Transverse colon (tissue), 4 donors: ENCODE measurements around the gene CDK13. TPM values are rescaled to one million over a fixed set of nuclear protein-coding genes. Genes with fewer than 3 reads are reported as not detected.

Source experiments
- DNase-seq: peaks from one replicate; pipeline ENCODE4 v3.0.0-alpha.2; 2019
- H3K27ac ChIP-seq, 4 donors: fragments of 200-600 bp; sonication (generic); 2 replicates each; pipeline ENCODE4 v1.5.1; 2016 to 2018; ENCODE audit warnings: inconsistent platforms in 4 of 4
- H3K27me3 ChIP-seq: fragments of 200-600 bp; sonication (generic); 2 replicates; pipeline ENCODE4 v1.5.1; 2017; ENCODE audit warnings: inconsistent platforms
- H3K36me3 ChIP-seq, 4 donors: fragments of 200-600 bp; sonication (generic); 2 replicates each; pipeline ENCODE4 v1.5.1; 2017 to 2019; ENCODE audit warnings: inconsistent platforms in 4 of 4
- H3K4me1 ChIP-seq, 4 donors: fragments of 200-600 bp; sonication (generic); 2 replicates each; pipeline ENCODE4 v1.5.1; 2017 to 2020; ENCODE audit warnings: inconsistent platforms in 4 of 4
- H3K4me3 ChIP-seq, 4 donors: fragments of 200-600 bp; sonication (generic); 1 replicate in 1 of 4; 2 replicates in 3 of 4; pipeline versions ENCODE4 v1.5.1 to v1.6.1; 2017 to 2019; ENCODE audit warnings: inconsistent platforms in 4 of 4
- H3K9me3 ChIP-seq, 2 donors: fragments of 200-600 bp; sonication (generic); 2 replicates each; pipeline ENCODE4 v1.5.1; 2017 to 2019; ENCODE audit warnings: inconsistent platforms in 2 of 2
- CTCF ChIP-seq, 5 experiments: fragments of 200-600 bp in 3 of 5; fragments of 450-650 bp in 2 of 5; sonication (generic) in 3 of 5; IDR thresholded peaks; 1 replicate in 2 of 5; 2 replicates in 3 of 5; pipeline ENCODE4 v1.5.1; 2016 to 2017; ENCODE audit warnings: antibody characterized with exemption in 5 of 5, inconsistent platforms in 3 of 5, mild to moderate bottlenecking in 2 of 5, moderate library complexity in 1 of 5
- EP300 ChIP-seq: sonication (generic); formaldehyde crosslinking; IDR thresholded peaks from one replicate; pipeline ENCODE4 v1.6.1; 2017; ENCODE audit warnings: antibody characterized with exemption, low read depth
- POLR2A ChIP-seq: fragments of 450-650 bp; IDR thresholded peaks from one replicate; pipeline ENCODE4 v1.6.1; 2016; ENCODE audit warnings: antibody characterized with exemption, mild to moderate bottlenecking, moderate library complexity
- POLR2AphosphoS5 ChIP-seq, 3 donors: sonication (generic); formaldehyde crosslinking; IDR thresholded peaks; one replicate each; pipeline ENCODE4 v1.6.1; 2016; ENCODE audit warnings: antibody characterized with exemption in 3 of 3
- WGBS, 2 donors: methylation state at CpG; one replicate each; pipeline ENCODE4 v1.1.5; 2018; ENCODE audit warnings: low coverage in 1 of 2; 5-methylcytosine and 5-hydroxymethylcytosine counted together
- in situ Hi-C, 4 donors: fragments of 200-750 bp; cut with MboI; loops; one replicate each; pipeline versions ENCODE4 v1.15.0 to v1.15.1; 2017; ENCODE audit warnings: low sequenced_read_pairs in 3 of 4, low pct_ligation_motif_present in 1 of 4, low pct_unique_long_range_greater_than_20kb in 1 of 4
- intact Hi-C: fragments of 100-400 bp; cut with DNase I; formaldehyde crosslinking; loops from one replicate; pipeline ENCODE4 v1.15.1; 2023; ENCODE audit warnings: low total_unique reads
- total RNA-seq, 4 donors: library from RNA; depleted of rRNA; stranded (reverse); fragments of >200 nt; gene quantifications; one replicate each; pipeline ENCODE4 v1.1.0, GENCODE V29; 2016

The CDK13 gene
- total RNA-seq, 4 donors from 2014 or later, result 102 to 192 (median 128) TPM

- Histone ChIP-seq H3K27me3 (no peaks in the 10 kb centered on the region), H3K27ac (peak overlapping the region; percentile 99 to 100 (median 100)), H3K9me3 (no peaks in the 10 kb centered on the region), H3K4me3 (peak overlapping the region; percentile 44 to 88 (median 84)), H3K36me3 (no peaks in the 10 kb centered on the region), H3K4me1 (peaks cover 0 to 16% (median 12%) of the 10 kb centered on the region in 4 donors)
- intact Hi-C loops, result loop anchor here (5.0 kb wide), 1 partner anchor 104 kb away; no protein-coding TSS in a partner anchor
- in situ Hi-C loops, result no loop called here
- TF ChIP-seq POLR2AphosphoS5 (IDR thresholded peaks at IDR 0.05), result no peak
- TF ChIP-seq EP300, result no peak
- TF ChIP-seq POLR2A, result no peak
- no peak for TF ChIP-seq CTCF (IDR thresholded peaks at IDR 0.05)
- WGBS, 2 donors, result 24 to 31% methylated on average over 4 to 10 of the region's 10 CpGs
- DNase-seq, result peak; percentile 16
Measured at GRCh38 chr7:39948375-39948955, 1.6 kb upstream of the CDK13 start.

GRCh38 chr7:39948956-39949928 is 814 bp upstream of the CDK13 start:
- peak overlapping the region; percentile 82 to 97 (median 86) for H3K4me3 ChIP-seq
- intact Hi-C loops, result loop anchor here (5.0 kb wide), 1 partner anchor 103 kb away; no protein-coding TSS in a partner anchor
- peak overlapping the region; percentile 99 to 100 (median 100) for H3K27ac ChIP-seq
- no peaks in the 10 kb centered on the region for H3K36me3 ChIP-seq
- TF ChIP-seq EP300 (no peak), POLR2A (peak; percentile 95), POLR2AphosphoS5 (IDR thresholded peaks at IDR 0.05) (peak; percentile 90 to 97 (median 93)), CTCF (IDR thresholded peaks at IDR 0.05) (no peak)
- 0% methylated on average over 12 to 57 of the region's 74 CpGs for WGBS, 2 donors
- DNase-seq, result peak; percentile 98
- H3K9me3 ChIP-seq, result no peaks in the 10 kb centered on the region
- in situ Hi-C loops, result no loop called here
- peaks cover 3 to 23% (median 19%) of the 10 kb centered on the region in 4 donors for H3K4me1 ChIP-seq
- H3K27me3 ChIP-seq, result no peaks in the 10 kb centered on the region

- no peaks in the 10 kb centered on the region for H3K9me3 ChIP-seq
- H3K36me3 ChIP-seq, result no peaks in the 10 kb centered on the region
- H3K27me3 ChIP-seq, result no peaks in the 10 kb centered on the region
- no peak for TF ChIP-seq CTCF (IDR thresholded peaks at IDR 0.05)
- TF ChIP-seq POLR2AphosphoS5 (IDR thresholded peaks at IDR 0.05), result no peak
- TF ChIP-seq EP300, result no peak
- DNase-seq, result peak; percentile 56
- peak overlapping the region; percentile 82 to 97 (median 86) for H3K4me3 ChIP-seq
- in situ Hi-C loops, result loop anchor here in 1 of 4 donors (5.0 kb wide), 1 partner anchor 102 kb away; no protein-coding TSS in a partner anchor
- intact Hi-C loops, result no loop called here
- H3K27ac ChIP-seq, result peak overlapping the region; percentile 99 to 100 (median 100)
- 1% methylated on average over 26 of the region's 93 CpGs; no CpG with 5 or more reads in 1 of the 2 donors for WGBS, 2 donors
- H3K4me1 ChIP-seq, result peaks cover 15 to 38% (median 31%) of the 10 kb centered on the region in 4 donors
Measured at GRCh38 chr7:39950473-39951225, 593 bp downstream of the CDK13 start.
